Adrenal gland (tissue), 5 donors: ENCODE data around the gene PRKN.

ENCODE experiments used
- POLR2A ChIP-seq, 2 donors: fragments of 450-650 bp; IDR thresholded peaks; one replicate each; pipeline ENCODE4 v1.6.1; 2017; ENCODE audit warnings: antibody characterized with exemption in 2 of 2, mild to moderate bottlenecking in 2 of 2, moderate library complexity in 1 of 2
- TF ChIP-seq, protein P1 (sequence below), 6 experiments: fragments of 450-650 bp in 4 of 6; fragments of 200-600 bp in 2 of 6; sonication (generic) in 1 of 6; IDR thresholded peaks; 1 replicate in 5 of 6; 2 replicates in 1 of 6; pipeline versions ENCODE4 v1.5.1 to v1.8.0; 2016 to 2021; ENCODE audit warnings: antibody characterized with exemption in 6 of 6, mild to moderate bottlenecking in 2 of 6, moderate library complexity in 1 of 6
- donor health status: DM: no; HTN: no; CAD: no.

DNA sequence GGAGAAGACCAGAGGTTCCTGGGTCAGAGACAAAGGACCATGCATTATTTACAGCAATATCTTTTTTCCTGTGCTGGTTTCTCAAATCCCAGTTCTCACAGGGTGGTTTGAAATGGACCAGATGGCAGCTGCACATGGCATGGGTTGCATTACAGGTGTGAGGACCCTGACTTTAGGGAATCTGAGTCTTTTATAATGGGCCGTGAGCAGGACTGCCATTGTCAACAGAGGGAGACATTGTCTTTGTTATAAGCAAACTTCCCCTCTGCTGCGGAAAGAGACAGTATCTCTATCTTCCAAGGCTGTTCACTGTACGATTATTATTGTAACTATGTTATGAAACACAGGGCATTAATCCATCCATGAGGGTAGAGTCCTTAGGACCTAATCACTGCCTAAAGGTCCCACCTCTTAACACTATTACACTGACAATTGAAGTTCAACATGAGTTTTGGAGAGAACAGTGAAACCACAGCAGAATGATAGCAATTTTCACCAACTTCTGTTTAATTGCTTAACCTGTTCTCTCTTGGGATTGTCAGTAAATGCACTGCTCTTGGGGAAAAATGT is 1297.6 kb downstream of the PRKN start:
- TF ChIP-seq, protein P1, sequence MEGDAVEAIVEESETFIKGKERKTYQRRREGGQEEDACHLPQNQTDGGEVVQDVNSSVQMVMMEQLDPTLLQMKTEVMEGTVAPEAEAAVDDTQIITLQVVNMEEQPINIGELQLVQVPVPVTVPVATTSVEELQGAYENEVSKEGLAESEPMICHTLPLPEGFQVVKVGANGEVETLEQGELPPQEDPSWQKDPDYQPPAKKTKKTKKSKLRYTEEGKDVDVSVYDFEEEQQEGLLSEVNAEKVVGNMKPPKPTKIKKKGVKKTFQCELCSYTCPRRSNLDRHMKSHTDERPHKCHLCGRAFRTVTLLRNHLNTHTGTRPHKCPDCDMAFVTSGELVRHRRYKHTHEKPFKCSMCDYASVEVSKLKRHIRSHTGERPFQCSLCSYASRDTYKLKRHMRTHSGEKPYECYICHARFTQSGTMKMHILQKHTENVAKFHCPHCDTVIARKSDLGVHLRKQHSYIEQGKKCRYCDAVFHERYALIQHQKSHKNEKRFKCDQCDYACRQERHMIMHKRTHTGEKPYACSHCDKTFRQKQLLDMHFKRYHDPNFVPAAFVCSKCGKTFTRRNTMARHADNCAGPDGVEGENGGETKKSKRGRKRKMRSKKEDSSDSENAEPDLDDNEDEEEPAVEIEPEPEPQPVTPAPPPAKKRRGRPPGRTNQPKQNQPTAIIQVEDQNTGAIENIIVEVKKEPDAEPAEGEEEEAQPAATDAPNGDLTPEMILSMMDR (IDR thresholded peaks at IDR 0.05) = no peak
- no peak for TF ChIP-seq POLR2A (IDR thresholded peaks at IDR 0.05)
